ENCODE results near the gene TRA2A.

The TRA2A gene

GRCh38 chr7:23469150-23469960 is 62.4 kb downstream of the TRA2A start:
- DNase-seq, result no peak

GRCh38 chr7:23468526-23469149 is 63.1 kb downstream of the TRA2A start:
- DNase-seq, result no peak

GRCh38 chr7:23467806-23468525 is 63.8 kb downstream of the TRA2A start:
- no peak for DNase-seq

- DNase-seq, result no peak
Observed at GRCh38 chr7:23467291-23467805, 64.4 kb downstream of the TRA2A start.

- DNase-seq, result no peak
Observed at GRCh38 chr7:23462846-23463245, 68.9 kb downstream of the TRA2A start.

GRCh38 chr7:23458044-23458443 is 73.7 kb downstream of the TRA2A start:
- no peak for DNase-seq

GRCh38 chr7:23456093-23456492 is 75.7 kb downstream of the TRA2A start:
- no peak for DNase-seq

- no peak for DNase-seq
Observed at GRCh38 chr7:23454881-23455526, 76.8 kb downstream of the TRA2A start.
